HepG2 (cell line): Measurements from ENCODE around the gene PLK3. TPM values are rescaled to one million over a fixed set of nuclear protein-coding genes. Genes with fewer than 3 reads are reported as not detected.
A peak's percentile ranks its signal among the peaks of the same experiment; 100 is the strongest.

Experiments used
- AFF4 ChIP-seq: sonication (generic); formaldehyde crosslinking; IDR thresholded peaks from 2 replicates; pipeline ENCODE4 v1.4.0; 2020; ENCODE audit warnings: missing genetic modification reagents
- HIVEP1 ChIP-seq: sonication (generic); formaldehyde crosslinking; IDR thresholded peaks from 2 replicates; pipeline ENCODE4 v1.4.0; 2020; ENCODE audit warnings: mild to moderate bottlenecking, missing genetic modification reagents
- HNRNPL ChIP-seq: fragments of 200-400 bp; formaldehyde crosslinking; IDR thresholded peaks from 2 replicates; pipeline ENCODE4 v1.6.1; 2017; ENCODE audit warnings: mild to moderate bottlenecking, low read depth, low read length
- KLF13 ChIP-seq: sonication (generic); formaldehyde crosslinking; IDR thresholded peaks from 2 replicates; pipeline ENCODE4 v1.4.0; 2020; ENCODE audit warnings: mild to moderate bottlenecking, missing genetic modification reagents
- MAFG ChIP-seq: sonication (generic); formaldehyde crosslinking; IDR thresholded peaks from 2 replicates; pipeline ENCODE4 v1.5.1; 2020; ENCODE audit warnings: mild to moderate bottlenecking, missing genetic modification reagents
- MBNL3 ChIP-seq: fragments of 250-450 bp; sonication (Bioruptor Pico); conservative IDR thresholded peaks from 2 replicates; pipeline ENCODE4 v1.8.0; 2022; ENCODE audit warnings: mild to moderate bottlenecking, inconsistent platforms
- NR0B2 ChIP-seq: sonication (generic); formaldehyde crosslinking; IDR thresholded peaks from 2 replicates; pipeline ENCODE4 v1.4.0; 2020; ENCODE audit warnings: mild to moderate bottlenecking, missing genetic modification reagents
- ONECUT2 ChIP-seq: sonication (generic); formaldehyde crosslinking; IDR thresholded peaks from 2 replicates; pipeline ENCODE4 v1.4.0; 2020; ENCODE audit warnings: missing genetic modification reagents
- RFX5 ChIP-seq: IDR thresholded peaks from 2 replicates; pipeline ENCODE4 v1.6.1; 2011; ENCODE audit warnings: low read depth, low read length, improper control_type of control experiment
- TFDP1 ChIP-seq: IDR thresholded peaks from 2 replicates; pipeline ENCODE4 v1.6.1; 2016; ENCODE audit warnings: missing compliant biosample characterization, missing genetic modification reagents, borderline replicate concordance
- THRA ChIP-seq: sonication (generic); formaldehyde crosslinking; IDR thresholded peaks from 2 replicates; pipeline ENCODE4 v1.4.0; 2020; ENCODE audit warnings: missing genetic modification reagents, borderline replicate concordance
- YEATS2 ChIP-seq: sonication (generic); formaldehyde crosslinking; IDR thresholded peaks from 2 replicates; pipeline ENCODE4 v1.4.0; 2020; ENCODE audit warnings: missing genetic modification reagents, borderline replicate concordance
- YEATS4 ChIP-seq: sonication (generic); formaldehyde crosslinking; IDR thresholded peaks from 2 replicates; pipeline ENCODE4 v1.4.0; 2020; ENCODE audit warnings: missing genetic modification reagents, borderline replicate concordance
- ZFP82 ChIP-seq: sonication (generic); formaldehyde crosslinking; IDR thresholded peaks from 2 replicates; pipeline ENCODE4 v1.5.1; 2020; ENCODE audit warnings: mild to moderate bottlenecking, missing genetic modification reagents, borderline replicate concordance
- ZMYM3 ChIP-seq: sonication (generic); formaldehyde crosslinking; IDR thresholded peaks from 2 replicates; pipeline ENCODE4 v1.5.1; 2020; ENCODE audit warnings: mild to moderate bottlenecking, missing genetic modification reagents
- ZNF160 ChIP-seq: sonication (generic); formaldehyde crosslinking; IDR thresholded peaks from 2 replicates; pipeline ENCODE4 v1.8.0; 2022; ENCODE audit warnings: mild to moderate bottlenecking, inconsistent platforms, missing genetic modification reagents
- ZNF260 ChIP-seq: sonication (generic); formaldehyde crosslinking; IDR thresholded peaks from 2 replicates; pipeline ENCODE4 v1.4.0; 2020; ENCODE audit warnings: missing genetic modification reagents, low read depth, mild to moderate bottlenecking, borderline replicate concordance
- ZNF264 ChIP-seq: sonication (generic); formaldehyde crosslinking; IDR thresholded peaks from 2 replicates; pipeline ENCODE4 v1.4.0; 2020; ENCODE audit warnings: missing genetic modification reagents
- ZNF274 ChIP-seq: sonication (generic); formaldehyde crosslinking; IDR thresholded peaks from 2 replicates; pipeline ENCODE4 v1.5.1; 2020; ENCODE audit warnings: mild to moderate bottlenecking, missing genetic modification reagents
- ZNF589 ChIP-seq: sonication (generic); formaldehyde crosslinking; conservative IDR thresholded peaks from 2 replicates; pipeline ENCODE4 v1.8.0; 2022; ENCODE audit warnings: mild to moderate bottlenecking, moderate library complexity, missing genetic modification reagents
- ZNF737 ChIP-seq: sonication (generic); formaldehyde crosslinking; IDR thresholded peaks from 2 replicates; pipeline ENCODE4 v1.5.0; 2020; ENCODE audit warnings: missing genetic modification reagents, mild to moderate bottlenecking, borderline replicate concordance
- ZNF780A ChIP-seq: sonication (generic); formaldehyde crosslinking; IDR thresholded peaks from 2 replicates; pipeline ENCODE4 v1.8.0; 2022; ENCODE audit warnings: mild to moderate bottlenecking, missing genetic modification reagents, moderate library complexity
- polyA plus RNA-seq, 8 experiments: library from polyadenylated mRNA; depleted of rRNA in 3 of 8; stranded (reverse) in 7 of 8; unstranded in 1 of 8; fragments of >200 nt; fragmentation: Illumina TruSeq in 4 of 8; extraction: Trizol in 4 of 8; gene quantifications; 2 replicates each; pipeline versions ENCODE4 v1.2.1 to v1.2.3, GENCODE V29; 2011 to 2016; ENCODE audit warnings: low read depth in 4 of 8, missing spikeins in 1 of 8, mixed read lengths in 1 of 8; ENCODE audit not compliant: insufficient read depth in 1 of 8
- total RNA-seq, 5 experiments: library from RNA; depleted of rRNA; stranded (reverse); fragments of >200 nt; fragmentation: Illumina TruSeq; extraction: Trizol; gene quantifications; 2 replicates each; pipeline ENCODE4 v1.2.3, GENCODE V29; 2016; ENCODE audit warnings: low read depth in 1 of 5

PLK3 gene
- total and polyA plus RNA-seq, 2 of the 13 experiments (the other 11 are each of a cell fraction or from before 2014, with no cell fraction given), result 9.8 to 16.9 TPM

- TF ChIP-seq THRA, result peak; percentile 63
- TF ChIP-seq ZMYM3, result 0 out of 2 replicates have a peak, but pooled peaks have one; percentile 13
- 0 out of 2 replicates have a peak, but pooled peaks have one; percentile 3 for TF ChIP-seq AFF4
- no peak for TF ChIP-seq RFX5
- no peak for TF ChIP-seq HIVEP1 (CRISPR knock-in tag)
- no peak for TF ChIP-seq NR0B2 (CRISPR knock-in tag)
- peak; percentile 90 for TF ChIP-seq HNRNPL
- peak; percentile 30; the same call in 1 of the 2 replicates for TF ChIP-seq TFDP1 (CRISPR knock-in tag)
- peak; percentile 33; the same call in 1 of the 2 replicates for TF ChIP-seq ZNF160 (CRISPR knock-in tag)
- TF ChIP-seq ZNF737 (CRISPR knock-in tag), result no peak
- TF ChIP-seq MAFG, result no peak
- TF ChIP-seq ZNF780A (CRISPR knock-in tag), result no peak
- no peak for TF ChIP-seq ZNF589
- no peak for TF ChIP-seq MBNL3 (CRISPR knock-in tag)
- TF ChIP-seq YEATS2 (CRISPR knock-in tag), result no peak
- TF ChIP-seq ZNF260 (CRISPR knock-in tag), result 0 out of 2 replicates have a peak, but pooled peaks have one; percentile 86
- no peak for TF ChIP-seq ZNF264 (CRISPR knock-in tag)
- TF ChIP-seq ZNF274 (CRISPR knock-in tag), result 0 out of 2 replicates have a peak, but pooled peaks have one; percentile 65
- 0 out of 2 replicates have a peak, but pooled peaks have one; percentile 1 for TF ChIP-seq KLF13
- no peak for TF ChIP-seq YEATS4 (CRISPR knock-in tag)
- peak; percentile 32; the same call in 1 of the 2 replicates for TF ChIP-seq ZFP82
- TF ChIP-seq ONECUT2 (CRISPR knock-in tag), result no peak
These were observed 27.2 kb downstream of the PLK3 start (continued) for GRCh38 chr1:44827197-44828002.
